Gastroesophageal sphincter (tissue), 4 donors: ENCODE data around the gene VSIG10L2. TPM values are rescaled to one million over a fixed set of nuclear protein-coding genes. Genes with fewer than 3 reads are reported as not detected.

Source experiments
- ATAC-seq: fragments of 150-250 bp; one replicate; pipeline ENCODE4 v1.9.1; 2016; ENCODE audit warnings: mild to moderate bottlenecking, moderate library complexity
- H3K27ac ChIP-seq, 4 donors: fragments of 200-600 bp; sonication (generic) in 3 of 4; 1 replicate in 3 of 4; 2 replicates in 1 of 4; pipeline ENCODE4 v1.5.1; 2016 to 2019
- H3K27me3 ChIP-seq: fragments of 200-600 bp; sonication (generic); one replicate; pipeline ENCODE4 v1.5.1; 2019
- H3K36me3 ChIP-seq, 2 donors: fragments of 200-600 bp; sonication (generic); one replicate each; pipeline ENCODE4 v1.5.1; 2019; ENCODE audit warnings: control low read depth in 1 of 2
- H3K4me1 ChIP-seq, 3 donors: fragments of 200-600 bp; sonication (generic); 1 replicate in 2 of 3; 2 replicates in 1 of 3; pipeline ENCODE4 v1.5.1; 2016 to 2019; ENCODE audit warnings: control low read depth in 2 of 3
- H3K4me3 ChIP-seq, 2 donors: fragments of 200-600 bp; sonication (generic); one replicate each; pipeline ENCODE4 v1.5.1; 2019; ENCODE audit warnings: mild to moderate bottlenecking in 1 of 2, moderate library complexity in 1 of 2
- H3K9me3 ChIP-seq, 3 donors: fragments of 200-600 bp; sonication (generic); one replicate each; pipeline ENCODE4 v1.5.1; 2017 to 2019; ENCODE audit warnings: control low read depth in 2 of 3
- EP300 ChIP-seq: sonication (generic); formaldehyde crosslinking; IDR thresholded peaks from one replicate; pipeline ENCODE4 v1.6.1; 2017; ENCODE audit warnings: antibody characterized with exemption, mild to moderate bottlenecking
- POLR2A ChIP-seq, 2 donors: fragments of 450-650 bp; IDR thresholded peaks; one replicate each; pipeline ENCODE4 v1.6.1; 2017; ENCODE audit warnings: antibody characterized with exemption in 2 of 2, mild to moderate bottlenecking in 2 of 2, moderate library complexity in 1 of 2
- POLR2AphosphoS5 ChIP-seq: sonication (generic); formaldehyde crosslinking; IDR thresholded peaks from one replicate; pipeline ENCODE4 v1.6.1; 2017; ENCODE audit warnings: antibody characterized with exemption
- WGBS, 2 donors: methylation state at CpG; one replicate each; pipeline ENCODE4 v1.1.5; 2018; ENCODE audit warnings: low coverage in 1 of 2; 5-methylcytosine and 5-hydroxymethylcytosine counted together
- total RNA-seq, 4 donors: library from RNA; depleted of rRNA; stranded (reverse); fragments of >200 nt; gene quantifications; one replicate each; pipeline ENCODE4 v1.1.0, GENCODE V29; 2016
- TF ChIP-seq, protein P1 (sequence below), 4 experiments: fragments of 200-600 bp in 2 of 4; fragments of 450-650 bp in 2 of 4; sonication (generic) in 1 of 4; IDR thresholded peaks; one replicate each; pipeline ENCODE4 v1.5.1; 2017 to 2019; ENCODE audit warnings: antibody characterized with exemption in 4 of 4, mild to moderate bottlenecking in 2 of 4, moderate library complexity in 2 of 4

VSIG10L2 gene
- total RNA-seq, 4 donors from 2014 or later: not detected

DNA sequence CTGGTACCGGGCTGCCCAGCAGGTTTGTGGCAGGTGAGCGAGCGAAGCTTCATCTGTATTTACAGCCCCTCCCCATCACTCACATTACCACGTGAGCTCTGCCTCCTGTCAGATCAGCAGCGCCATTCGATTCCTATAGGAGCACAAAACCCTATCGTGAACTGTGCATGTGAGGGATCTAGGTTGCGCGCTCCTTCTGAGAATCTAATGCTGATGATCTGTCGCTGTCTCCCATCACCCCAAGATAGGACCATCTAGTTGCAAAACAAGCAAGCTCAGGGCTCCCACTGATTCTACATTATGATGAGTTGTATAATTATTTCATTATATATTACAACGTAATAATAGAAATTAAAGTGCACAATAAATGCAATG lies 15.8 kb upstream of the VSIG10L2 start:
- H3K36me3 ChIP-seq: no peaks in the 10 kb centered on the region
- H3K4me3 ChIP-seq: no peak overlapping the region
- no peak for ATAC-seq
- no peaks in the 10 kb centered on the region for H3K9me3 ChIP-seq
- no peak overlapping the region for H3K27ac ChIP-seq
- TF ChIP-seq, protein P1, sequence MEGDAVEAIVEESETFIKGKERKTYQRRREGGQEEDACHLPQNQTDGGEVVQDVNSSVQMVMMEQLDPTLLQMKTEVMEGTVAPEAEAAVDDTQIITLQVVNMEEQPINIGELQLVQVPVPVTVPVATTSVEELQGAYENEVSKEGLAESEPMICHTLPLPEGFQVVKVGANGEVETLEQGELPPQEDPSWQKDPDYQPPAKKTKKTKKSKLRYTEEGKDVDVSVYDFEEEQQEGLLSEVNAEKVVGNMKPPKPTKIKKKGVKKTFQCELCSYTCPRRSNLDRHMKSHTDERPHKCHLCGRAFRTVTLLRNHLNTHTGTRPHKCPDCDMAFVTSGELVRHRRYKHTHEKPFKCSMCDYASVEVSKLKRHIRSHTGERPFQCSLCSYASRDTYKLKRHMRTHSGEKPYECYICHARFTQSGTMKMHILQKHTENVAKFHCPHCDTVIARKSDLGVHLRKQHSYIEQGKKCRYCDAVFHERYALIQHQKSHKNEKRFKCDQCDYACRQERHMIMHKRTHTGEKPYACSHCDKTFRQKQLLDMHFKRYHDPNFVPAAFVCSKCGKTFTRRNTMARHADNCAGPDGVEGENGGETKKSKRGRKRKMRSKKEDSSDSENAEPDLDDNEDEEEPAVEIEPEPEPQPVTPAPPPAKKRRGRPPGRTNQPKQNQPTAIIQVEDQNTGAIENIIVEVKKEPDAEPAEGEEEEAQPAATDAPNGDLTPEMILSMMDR (IDR thresholded peaks at IDR 0.05): no peak
- TF ChIP-seq EP300 (no peak), POLR2A (IDR thresholded peaks at IDR 0.05) (no peak)
- peaks cover 0 to 6% (median 0%) of the 10 kb centered on the region in 3 donors for H3K4me1 ChIP-seq
- no peaks in the 10 kb centered on the region for H3K27me3 ChIP-seq
- WGBS, 2 donors: 90 to 91% methylated on average over 2 to 11 of the region's 11 CpGs

DNA sequence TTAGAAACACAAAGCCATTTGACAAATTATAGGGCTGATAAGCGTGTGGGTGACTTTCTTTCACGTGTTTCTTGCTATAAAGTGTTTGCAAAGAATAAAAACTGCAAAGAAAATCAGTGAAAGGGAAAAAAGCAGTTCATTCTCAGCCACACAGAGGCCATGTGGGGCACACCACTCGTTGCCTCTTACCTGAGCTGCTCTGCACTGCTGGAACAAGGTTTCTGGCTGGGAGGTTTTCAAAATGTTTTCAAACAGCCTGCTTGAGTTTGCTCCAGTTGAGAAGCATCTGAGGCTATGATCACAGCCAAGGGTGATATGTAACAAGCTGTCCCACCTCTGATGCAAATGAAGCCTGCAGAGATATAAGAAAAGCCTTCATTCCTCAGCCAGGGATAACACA lies 14.7 kb upstream of the VSIG10L2 start:
- peaks cover 0 to 6% (median 3%) of the 10 kb centered on the region in 3 donors for H3K4me1 ChIP-seq
- no peaks in the 10 kb centered on the region for H3K36me3 ChIP-seq
- ATAC-seq: no peak
- no peaks in the 10 kb centered on the region for H3K27me3 ChIP-seq
- WGBS, 2 donors: 79 to 86% methylated on average over 3 of the region's 3 CpGs
- TF ChIP-seq POLR2A (IDR thresholded peaks at IDR 0.05): no peak
- TF ChIP-seq EP300: no peak
- no peak for TF ChIP-seq POLR2AphosphoS5
- TF ChIP-seq, protein P1 (IDR thresholded peaks at IDR 0.05): no peak
- H3K4me3 ChIP-seq: no peak overlapping the region
- no peak overlapping the region for H3K27ac ChIP-seq
- H3K9me3 ChIP-seq: no peaks in the 10 kb centered on the region

DNA sequence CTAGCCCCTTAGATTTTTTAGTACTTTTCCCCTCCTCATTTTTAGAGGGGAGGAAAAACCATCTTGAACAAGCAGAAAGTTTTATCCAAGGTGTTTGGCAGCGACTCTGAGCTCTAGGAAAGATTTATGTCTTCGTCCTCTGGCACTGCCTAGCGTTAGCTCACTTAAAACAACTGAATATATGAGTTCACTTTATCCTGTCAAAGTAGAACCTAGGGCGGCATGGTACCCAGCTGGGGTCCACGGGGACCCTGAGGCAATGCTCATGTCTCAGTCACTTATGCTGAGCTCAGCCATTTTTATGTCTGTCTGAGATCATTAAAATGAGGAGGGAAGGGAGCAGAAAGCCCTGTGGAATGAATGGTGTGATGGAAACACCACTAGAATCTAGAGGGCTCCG lies 14.2 kb upstream of the VSIG10L2 start:
- no peak for ATAC-seq
- Histone ChIP-seq H3K4me3 (no peak overlapping the region), H3K9me3 (no peaks in the 10 kb centered on the region), H3K4me1 (peaks cover 0 to 6% (median 3%) of the 10 kb centered on the region in 3 donors), H3K27ac (no peak overlapping the region), H3K27me3 (no peaks in the 10 kb centered on the region), H3K36me3 (no peaks in the 10 kb centered on the region)
- TF ChIP-seq EP300: no peak
- WGBS, 2 donors: 48 to 79% methylated on average over 5 to 6 of the region's 6 CpGs

DNA sequence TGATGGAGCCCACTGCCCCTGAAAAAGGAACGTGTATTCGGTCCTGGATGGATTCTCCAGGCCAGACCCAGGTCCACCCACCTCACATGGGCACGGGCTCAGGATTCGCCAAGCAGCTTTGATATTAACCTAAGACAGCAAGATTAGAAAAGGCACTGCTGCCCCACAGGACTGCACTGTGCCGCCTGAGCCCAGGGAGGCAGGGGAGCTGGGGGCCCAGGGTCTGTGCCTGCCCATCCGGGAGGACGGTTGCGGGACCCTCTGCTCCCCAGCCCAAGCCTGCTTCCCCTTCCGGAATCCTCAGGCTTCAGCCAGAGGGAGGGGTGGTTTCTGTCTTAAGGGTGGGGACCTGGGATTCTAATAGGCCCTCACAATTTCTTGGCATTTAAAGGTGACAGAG lies 13.5 kb upstream of the VSIG10L2 start:
- ATAC-seq: no peak
- no CpG with 5 or more reads among the region's 9 CpGs for WGBS, 2 donors
- H3K36me3 ChIP-seq: no peaks in the 10 kb centered on the region

DNA sequence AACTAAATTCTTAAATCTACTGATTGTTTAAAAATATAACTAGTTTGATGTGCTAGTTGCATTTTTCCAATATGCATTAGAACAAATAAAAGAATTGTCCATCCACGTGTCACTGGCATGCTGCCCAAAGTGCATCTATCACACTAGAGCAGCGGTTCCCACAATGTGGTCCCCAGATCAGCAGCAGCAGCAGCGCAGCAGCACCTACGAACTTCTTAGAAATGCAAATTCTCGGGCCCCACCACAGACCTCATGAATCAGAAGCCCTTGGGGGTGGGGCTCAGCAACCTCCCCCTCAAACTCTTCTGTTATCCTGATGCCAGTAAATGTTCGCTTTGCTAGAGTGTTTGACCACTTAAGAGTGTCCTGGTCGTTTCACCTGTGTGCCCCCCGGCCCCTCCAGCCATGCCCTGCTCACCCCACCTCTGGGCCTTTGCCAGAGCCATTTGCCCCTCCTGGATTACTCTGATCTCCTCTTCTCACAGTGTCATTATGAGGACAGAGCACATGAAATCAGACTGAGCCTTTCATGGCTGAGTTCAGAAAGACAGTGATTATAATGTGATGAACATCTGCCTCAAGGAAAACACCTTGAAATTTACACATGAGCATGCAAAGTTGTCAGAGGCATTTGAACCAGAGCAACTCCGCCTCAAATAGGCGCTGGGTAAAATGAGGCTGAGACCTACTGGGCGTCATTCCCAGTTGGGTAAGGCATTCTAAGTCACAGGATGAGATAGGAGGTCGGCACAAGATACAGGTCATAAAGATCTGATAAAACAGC lies 12.6 kb upstream of the VSIG10L2 start:
- peaks cover 0 to 8% (median 3%) of the 10 kb centered on the region in 3 donors for H3K4me1 ChIP-seq
- no peaks in the 10 kb centered on the region for H3K27me3 ChIP-seq
- H3K27ac ChIP-seq: no peak overlapping the region
- TF ChIP-seq, protein P1 (IDR thresholded peaks at IDR 0.05): no peak
- TF ChIP-seq POLR2A (IDR thresholded peaks at IDR 0.05): no peak
- TF ChIP-seq POLR2AphosphoS5: no peak
- no peak for TF ChIP-seq EP300
- no peak for ATAC-seq
- no peaks in the 10 kb centered on the region for H3K36me3 ChIP-seq
- no peaks in the 10 kb centered on the region for H3K9me3 ChIP-seq
- WGBS, 2 donors: 30 to 80% methylated on average over 2 to 11 of the region's 12 CpGs
- H3K4me3 ChIP-seq: no peak overlapping the region

More for the DNA sequence above, 13.5 kb upstream of the VSIG10L2 start:
- no peak overlapping the region for H3K4me3 ChIP-seq
- H3K4me1 ChIP-seq: peaks cover 0 to 6% (median 3%) of the 10 kb centered on the region in 3 donors
- no peak overlapping the region for H3K27ac ChIP-seq
- no peaks in the 10 kb centered on the region for H3K27me3 ChIP-seq
- H3K9me3 ChIP-seq: no peaks in the 10 kb centered on the region
- TF ChIP-seq EP300 (no peak), POLR2AphosphoS5 (no peak), POLR2A (IDR thresholded peaks at IDR 0.05) (no peak)
- TF ChIP-seq, protein P1 (IDR thresholded peaks at IDR 0.05): no peak
